Gastroesophageal sphincter (tissue), 3 donors: ENCODE data around the gene FSTL5.

Source experiments
- EP300 ChIP-seq: sonication (generic); formaldehyde crosslinking; IDR thresholded peaks from one replicate; pipeline ENCODE4 v1.6.1; 2017; ENCODE audit warnings: antibody characterized with exemption, mild to moderate bottlenecking
- POLR2A ChIP-seq, 2 donors: fragments of 450-650 bp; IDR thresholded peaks; one replicate each; pipeline ENCODE4 v1.6.1; 2017; ENCODE audit warnings: antibody characterized with exemption in 2 of 2, mild to moderate bottlenecking in 2 of 2, moderate library complexity in 1 of 2
- POLR2AphosphoS5 ChIP-seq: sonication (generic); formaldehyde crosslinking; IDR thresholded peaks from one replicate; pipeline ENCODE4 v1.6.1; 2017; ENCODE audit warnings: antibody characterized with exemption
- TF ChIP-seq, protein P1 (sequence below), 4 experiments: fragments of 200-600 bp in 2 of 4; fragments of 450-650 bp in 2 of 4; sonication (generic) in 1 of 4; IDR thresholded peaks; one replicate each; pipeline ENCODE4 v1.5.1; 2017 to 2019; ENCODE audit warnings: antibody characterized with exemption in 4 of 4, mild to moderate bottlenecking in 2 of 4, moderate library complexity in 2 of 4

GRCh38 chr4:161438096-161438495, 725.7 kb downstream of the FSTL5 start:
- no peak for TF ChIP-seq POLR2A (IDR thresholded peaks at IDR 0.05)
- TF ChIP-seq, protein P1, sequence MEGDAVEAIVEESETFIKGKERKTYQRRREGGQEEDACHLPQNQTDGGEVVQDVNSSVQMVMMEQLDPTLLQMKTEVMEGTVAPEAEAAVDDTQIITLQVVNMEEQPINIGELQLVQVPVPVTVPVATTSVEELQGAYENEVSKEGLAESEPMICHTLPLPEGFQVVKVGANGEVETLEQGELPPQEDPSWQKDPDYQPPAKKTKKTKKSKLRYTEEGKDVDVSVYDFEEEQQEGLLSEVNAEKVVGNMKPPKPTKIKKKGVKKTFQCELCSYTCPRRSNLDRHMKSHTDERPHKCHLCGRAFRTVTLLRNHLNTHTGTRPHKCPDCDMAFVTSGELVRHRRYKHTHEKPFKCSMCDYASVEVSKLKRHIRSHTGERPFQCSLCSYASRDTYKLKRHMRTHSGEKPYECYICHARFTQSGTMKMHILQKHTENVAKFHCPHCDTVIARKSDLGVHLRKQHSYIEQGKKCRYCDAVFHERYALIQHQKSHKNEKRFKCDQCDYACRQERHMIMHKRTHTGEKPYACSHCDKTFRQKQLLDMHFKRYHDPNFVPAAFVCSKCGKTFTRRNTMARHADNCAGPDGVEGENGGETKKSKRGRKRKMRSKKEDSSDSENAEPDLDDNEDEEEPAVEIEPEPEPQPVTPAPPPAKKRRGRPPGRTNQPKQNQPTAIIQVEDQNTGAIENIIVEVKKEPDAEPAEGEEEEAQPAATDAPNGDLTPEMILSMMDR (IDR thresholded peaks at IDR 0.05) = no peak
- TF ChIP-seq EP300 = no peak
- no peak for TF ChIP-seq POLR2AphosphoS5
